Lower leg skin (tissue), 3 donors: ENCODE results near the gene PPL.

ENCODE experiments used
- CTCF ChIP-seq, 3 donors: fragments of 450-650 bp; IDR thresholded peaks; one replicate each; pipeline ENCODE4 v1.5.1; 2016; ENCODE audit warnings: antibody characterized with exemption in 3 of 3, mild to moderate bottlenecking in 3 of 3, moderate library complexity in 2 of 3
- POLR2A ChIP-seq, 2 donors: fragments of 450-650 bp; IDR thresholded peaks; one replicate each; pipeline ENCODE4 v1.6.1; 2016 to 2017; ENCODE audit warnings: antibody characterized with exemption in 2 of 2, mild to moderate bottlenecking in 1 of 2, moderate library complexity in 1 of 2

DNA sequence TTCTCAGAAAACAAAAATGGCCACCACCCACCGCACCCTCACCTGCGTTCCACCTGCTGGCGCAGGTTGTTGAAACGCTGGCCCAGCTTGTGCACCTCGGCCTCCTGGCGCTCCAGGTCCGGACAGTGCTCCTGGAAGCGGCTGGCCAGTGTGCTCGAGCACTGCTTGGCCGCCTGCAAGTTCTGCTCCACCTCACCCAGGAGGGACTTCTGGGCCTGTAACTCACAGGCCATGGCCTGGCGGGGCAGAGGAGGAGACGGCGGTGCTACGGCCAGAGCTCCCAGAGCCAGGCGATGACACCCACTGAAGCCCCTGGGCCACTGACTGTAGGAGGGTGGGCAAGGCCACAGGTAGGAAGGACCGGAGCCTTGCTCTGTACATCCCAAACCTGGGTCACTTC, 46.3 kb downstream of the PPL start:
- TF ChIP-seq CTCF (IDR thresholded peaks at IDR 0.05): no peak
- TF ChIP-seq POLR2A (IDR thresholded peaks at IDR 0.05): no peak
